ENCODE data around the gene NPW.
A peak's percentile ranks its signal among the peaks of the same experiment; 100 is the strongest.

The NPW gene

DNA sequence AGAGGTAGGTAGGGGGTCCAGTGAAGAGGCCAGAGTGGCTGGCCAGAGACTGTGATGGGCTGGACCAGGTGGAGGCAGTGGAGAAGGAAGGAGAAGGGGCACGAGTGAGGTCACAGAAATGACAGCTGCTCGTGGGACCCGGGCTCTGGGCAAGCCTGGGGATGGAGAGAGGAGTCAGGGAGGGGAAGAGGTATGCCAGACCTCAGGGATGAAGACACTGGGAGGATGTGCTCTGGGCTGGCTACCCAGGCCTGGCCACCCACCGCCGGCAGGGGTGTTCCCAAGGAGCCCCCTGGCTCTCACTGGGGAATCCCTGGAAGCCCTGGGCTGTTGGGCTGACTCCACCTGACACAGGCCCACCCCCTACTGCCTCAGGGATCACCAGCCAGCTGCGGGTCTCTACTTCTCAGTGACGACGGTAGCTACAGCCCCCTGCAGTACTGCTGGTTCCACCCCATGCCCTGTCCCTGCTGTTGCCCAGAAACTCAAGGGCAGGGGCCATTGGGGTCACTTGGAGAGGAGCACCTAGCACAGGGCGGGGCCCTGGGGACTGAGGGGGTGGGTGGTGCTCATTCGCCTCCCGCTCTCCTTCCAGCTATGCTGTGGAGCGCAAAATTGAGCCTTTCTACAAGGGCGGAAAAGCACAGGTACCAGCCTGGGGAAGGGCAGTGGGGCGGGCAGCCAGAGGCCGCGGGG lies 46.0 kb upstream of the NPW start:
- H3K4me3 ChIP-seq (ENCODE audit: low read length): no peak overlapping the region; the same call in 1 of the 2 replicates
- no peaks in the 10 kb centered on the region for H4K20me1 ChIP-seq (ENCODE audit: control insufficient read depth, insufficient read depth, low read depth, low read length)
- H3K4me2 ChIP-seq (ENCODE audit: low read length): peak overlapping the region; percentile 97; the same call in 1 of the 2 replicates

DNA sequence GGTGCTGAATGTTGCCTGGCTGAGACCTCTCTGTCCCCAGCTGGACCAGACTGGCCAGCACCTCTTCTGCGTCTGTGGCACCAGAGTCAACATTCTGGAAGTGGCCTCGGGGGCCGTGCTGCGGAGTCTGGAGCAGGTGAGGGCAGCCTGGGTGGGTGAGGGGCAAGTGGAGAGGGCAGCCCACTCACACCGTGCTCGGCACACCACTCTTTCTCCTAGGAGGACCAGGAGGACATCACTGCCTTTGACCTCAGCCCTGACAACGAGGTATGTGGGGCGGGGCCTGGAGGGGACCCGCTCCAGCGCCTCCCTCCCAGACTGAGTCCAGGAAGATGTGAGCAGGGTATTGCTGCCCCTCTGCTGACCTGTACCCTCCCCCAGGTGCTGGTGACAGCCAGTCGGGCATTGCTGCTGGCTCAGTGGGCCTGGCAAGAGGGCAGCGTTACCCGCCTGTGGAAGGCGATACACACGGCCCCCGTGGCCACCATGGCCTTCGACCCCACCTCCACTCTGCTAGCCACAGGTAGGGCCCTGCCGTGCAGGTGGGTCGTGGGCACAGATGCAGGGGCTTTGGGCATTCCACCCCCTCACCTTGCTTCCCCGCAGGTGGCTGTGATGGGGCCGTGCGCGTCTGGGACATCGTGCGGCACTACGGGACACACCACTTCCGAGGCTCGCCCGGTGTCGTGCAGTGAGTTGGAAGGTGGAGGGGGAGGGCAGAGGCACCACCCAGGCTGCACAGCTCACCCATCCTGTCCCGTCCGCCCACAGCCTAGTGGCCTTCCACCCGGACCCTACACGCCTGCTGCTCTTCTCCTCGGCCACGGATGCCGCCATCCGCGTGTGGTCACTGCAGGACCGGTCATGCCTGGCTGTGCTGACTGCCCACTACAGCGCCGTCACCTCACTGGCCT lies 45.2 kb upstream of the NPW start:
- H3K36me3 ChIP-seq (ENCODE audit: control insufficient read depth, low read length): peaks cover 60% of the 10 kb centered on the region
- 0 out of 2 replicates have a peak, but pooled peaks cover 1% of the 10 kb centered on the region for H3K27me3 ChIP-seq (ENCODE audit: control insufficient read depth, low read length)
- no peak overlapping the region for H3K4me2 ChIP-seq (ENCODE audit: low read length)
- TF ChIP-seq EZH2phosphoT487 (IDR thresholded peaks at IDR 0.05; ENCODE audit: borderline replicate concordance, low read length): no peak
- TF ChIP-seq, protein P1, sequence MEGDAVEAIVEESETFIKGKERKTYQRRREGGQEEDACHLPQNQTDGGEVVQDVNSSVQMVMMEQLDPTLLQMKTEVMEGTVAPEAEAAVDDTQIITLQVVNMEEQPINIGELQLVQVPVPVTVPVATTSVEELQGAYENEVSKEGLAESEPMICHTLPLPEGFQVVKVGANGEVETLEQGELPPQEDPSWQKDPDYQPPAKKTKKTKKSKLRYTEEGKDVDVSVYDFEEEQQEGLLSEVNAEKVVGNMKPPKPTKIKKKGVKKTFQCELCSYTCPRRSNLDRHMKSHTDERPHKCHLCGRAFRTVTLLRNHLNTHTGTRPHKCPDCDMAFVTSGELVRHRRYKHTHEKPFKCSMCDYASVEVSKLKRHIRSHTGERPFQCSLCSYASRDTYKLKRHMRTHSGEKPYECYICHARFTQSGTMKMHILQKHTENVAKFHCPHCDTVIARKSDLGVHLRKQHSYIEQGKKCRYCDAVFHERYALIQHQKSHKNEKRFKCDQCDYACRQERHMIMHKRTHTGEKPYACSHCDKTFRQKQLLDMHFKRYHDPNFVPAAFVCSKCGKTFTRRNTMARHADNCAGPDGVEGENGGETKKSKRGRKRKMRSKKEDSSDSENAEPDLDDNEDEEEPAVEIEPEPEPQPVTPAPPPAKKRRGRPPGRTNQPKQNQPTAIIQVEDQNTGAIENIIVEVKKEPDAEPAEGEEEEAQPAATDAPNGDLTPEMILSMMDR (IDR thresholded peaks at IDR 0.05; ENCODE audit: low read depth, low read length, poor library complexity, severe bottlenecking): no peak
- no peak overlapping the region for H3K27ac ChIP-seq (ENCODE audit: low read depth, low read length)
- H3K79me2 ChIP-seq (ENCODE audit: control insufficient read depth, low read length): peaks cover 39% of the 10 kb centered on the region
- no peaks in the 10 kb centered on the region for H4K20me1 ChIP-seq (ENCODE audit: control insufficient read depth, insufficient read depth, low read depth, low read length)
- peaks cover 26% of the 10 kb centered on the region for H3K4me1 ChIP-seq (ENCODE audit: control insufficient read depth, low read length)
- no peak overlapping the region for H3K4me3 ChIP-seq (ENCODE audit: low read length)
- no peaks in the 10 kb centered on the region for H3K9me2 ChIP-seq (replicated peaks; ENCODE audit: control insufficient read depth, low read length)
- H3F3A ChIP-seq (ENCODE audit: control insufficient read depth, insufficient read depth): peaks cover 5% of the 10 kb centered on the region
- no peaks in the 10 kb centered on the region for H3K9me3 ChIP-seq (ENCODE audit: control insufficient read depth, insufficient read depth, low read length)

More for the DNA sequence above, 46.0 kb upstream of the NPW start:
- Histone ChIP-seq H3K27ac (ENCODE audit: low read depth, low read length) (no peak overlapping the region), H3K27me3 (ENCODE audit: control insufficient read depth, low read length) (no peaks in the 10 kb centered on the region), H3K79me2 (ENCODE audit: control insufficient read depth, low read length) (peaks cover 39% of the 10 kb centered on the region), H3F3A (ENCODE audit: control insufficient read depth, insufficient read depth) (peaks cover 5% of the 10 kb centered on the region), H3K9me3 (ENCODE audit: control insufficient read depth, insufficient read depth, low read length) (no peaks in the 10 kb centered on the region), H3K9me2 (replicated peaks; ENCODE audit: control insufficient read depth, low read length) (no peaks in the 10 kb centered on the region), H3K4me1 (ENCODE audit: control insufficient read depth, low read length) (peaks cover 26% of the 10 kb centered on the region), H3K36me3 (ENCODE audit: control insufficient read depth, low read length) (peaks cover 59% of the 10 kb centered on the region)
- TF ChIP-seq EZH2phosphoT487 (IDR thresholded peaks at IDR 0.05; ENCODE audit: borderline replicate concordance, low read length): no peak
- TF ChIP-seq, protein P1 (IDR thresholded peaks at IDR 0.05; ENCODE audit: low read depth, low read length, poor library complexity, severe bottlenecking): no peak

DNA sequence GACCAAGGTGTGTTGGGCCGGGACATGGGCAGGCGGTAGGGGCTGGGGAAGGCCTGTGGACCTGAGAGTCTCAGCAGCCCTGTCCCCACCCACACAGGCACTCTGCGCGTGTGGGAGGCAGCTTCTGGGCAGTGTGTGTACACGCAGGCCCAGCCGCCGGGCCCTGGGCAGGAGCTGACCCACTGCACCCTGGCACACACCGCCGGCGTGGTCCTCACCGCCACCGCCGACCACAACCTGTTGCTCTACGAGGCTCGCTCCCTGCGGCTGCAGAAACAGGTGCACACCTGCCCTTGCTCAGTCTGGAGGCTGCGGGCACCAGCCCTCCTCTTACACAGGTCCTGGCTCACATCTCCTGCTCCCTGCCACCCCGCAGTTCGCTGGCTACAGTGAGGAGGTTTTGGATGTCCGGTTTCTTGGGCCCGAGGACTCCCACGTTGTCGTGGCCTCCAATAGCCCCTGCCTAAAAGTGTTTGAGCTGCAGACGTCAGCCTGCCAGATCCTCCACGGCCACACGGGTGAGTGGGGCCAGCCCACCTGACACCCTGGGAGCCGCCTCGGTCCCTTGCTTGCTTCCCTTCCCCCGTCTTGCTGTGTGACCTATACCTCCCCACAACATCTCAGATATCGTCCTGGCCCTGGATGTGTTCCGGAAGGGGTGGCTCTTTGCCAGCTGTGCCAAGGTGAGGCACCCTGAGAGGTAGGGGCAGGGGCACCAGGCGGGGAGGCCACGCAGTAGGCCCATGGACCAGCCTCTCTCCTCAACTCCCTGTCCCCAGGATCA lies 44.0 kb upstream of the NPW start:
- no peaks in the 10 kb centered on the region for H4K20me1 ChIP-seq (ENCODE audit: control insufficient read depth, insufficient read depth, low read depth, low read length)
- H3K27ac ChIP-seq (ENCODE audit: low read depth, low read length): no peak overlapping the region
- H3K4me3 ChIP-seq (ENCODE audit: low read length): no peak overlapping the region
- peaks cover 7% of the 10 kb centered on the region for H3K27me3 ChIP-seq (ENCODE audit: control insufficient read depth, low read length)
- no peaks in the 10 kb centered on the region for H3K9me2 ChIP-seq (replicated peaks; ENCODE audit: control insufficient read depth, low read length)
- H3K4me1 ChIP-seq (ENCODE audit: control insufficient read depth, low read length): peaks cover 22% of the 10 kb centered on the region
- H3K36me3 ChIP-seq (ENCODE audit: control insufficient read depth, low read length): peaks cover 60% of the 10 kb centered on the region
- no peak overlapping the region for H3K4me2 ChIP-seq (ENCODE audit: low read length)
- no peaks in the 10 kb centered on the region for H3K9me3 ChIP-seq (ENCODE audit: control insufficient read depth, insufficient read depth, low read length)
- peaks cover 39% of the 10 kb centered on the region for H3K79me2 ChIP-seq (ENCODE audit: control insufficient read depth, low read length)
- H3F3A ChIP-seq (ENCODE audit: control insufficient read depth, insufficient read depth): no peaks in the 10 kb centered on the region
- TF ChIP-seq, protein P1 (IDR thresholded peaks at IDR 0.05; ENCODE audit: low read depth, low read length, poor library complexity, severe bottlenecking): no peak
- no peak for TF ChIP-seq EZH2phosphoT487 (IDR thresholded peaks at IDR 0.05; ENCODE audit: borderline replicate concordance, low read length)

All from DOHH2 (cell line).